Superior temporal gyrus (tissue), 1 donor: Measurements from ENCODE around the gene ODC1.

Experiments
- DNase-seq: peaks from one replicate; pipeline ENCODE4 v3.0.0-alpha.2; 2016; ENCODE audit errors: extremely low spot score

The ODC1 gene

GRCh38 chr2:10415048-10415447 is 33.1 kb downstream of the ODC1 start:
- no peak for DNase-seq

GRCh38 chr2:10414591-10414990 is 33.5 kb downstream of the ODC1 start:
- DNase-seq = no peak

GRCh38 chr2:10413991-10414451 is 34.1 kb downstream of the ODC1 start:
- no peak for DNase-seq

GRCh38 chr2:10413503-10413902 is 34.6 kb downstream of the ODC1 start:
- DNase-seq = no peak

DNA sequence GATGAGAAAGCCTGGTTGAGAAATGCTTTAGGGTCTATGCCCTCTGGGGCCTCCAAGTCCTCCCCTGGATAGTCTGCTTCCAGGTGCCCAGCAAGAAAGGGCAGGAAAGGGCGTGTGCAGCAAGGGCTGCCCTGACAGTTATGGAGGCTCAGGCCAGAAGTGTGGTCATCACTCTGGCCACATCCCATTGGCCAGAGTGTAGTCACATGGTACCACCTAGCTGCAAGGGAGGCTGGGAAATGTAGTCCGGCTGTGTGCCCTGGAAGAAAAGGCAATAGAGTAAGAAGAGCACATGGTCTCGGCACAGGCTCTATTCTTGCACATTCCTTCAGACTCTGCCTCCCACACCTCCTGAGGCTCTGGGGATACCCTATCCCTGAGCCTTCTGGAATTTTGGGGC is 35.7 kb downstream of the ODC1 start:
- no peak for DNase-seq

DNA sequence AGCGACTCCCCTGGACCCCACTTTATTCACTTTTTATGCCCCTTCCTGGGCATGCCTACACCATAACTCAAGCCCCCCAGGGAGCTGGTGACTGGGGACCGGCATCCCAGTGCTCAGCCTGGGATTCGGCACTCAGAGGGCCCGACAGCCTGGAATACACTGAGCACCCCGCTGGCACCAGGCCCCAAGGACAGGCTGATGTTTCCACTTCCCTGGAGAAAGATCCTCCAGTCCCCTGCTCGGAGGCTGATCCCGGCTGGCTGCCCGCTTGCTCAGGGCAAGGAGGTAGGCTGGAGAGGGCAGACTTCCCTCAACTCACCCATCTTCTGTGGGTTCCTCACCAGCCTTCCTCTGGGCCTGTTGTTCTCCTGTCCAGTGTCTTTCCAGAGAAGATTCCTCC is 36.6 kb downstream of the ODC1 start:
- no peak for DNase-seq

DNA sequence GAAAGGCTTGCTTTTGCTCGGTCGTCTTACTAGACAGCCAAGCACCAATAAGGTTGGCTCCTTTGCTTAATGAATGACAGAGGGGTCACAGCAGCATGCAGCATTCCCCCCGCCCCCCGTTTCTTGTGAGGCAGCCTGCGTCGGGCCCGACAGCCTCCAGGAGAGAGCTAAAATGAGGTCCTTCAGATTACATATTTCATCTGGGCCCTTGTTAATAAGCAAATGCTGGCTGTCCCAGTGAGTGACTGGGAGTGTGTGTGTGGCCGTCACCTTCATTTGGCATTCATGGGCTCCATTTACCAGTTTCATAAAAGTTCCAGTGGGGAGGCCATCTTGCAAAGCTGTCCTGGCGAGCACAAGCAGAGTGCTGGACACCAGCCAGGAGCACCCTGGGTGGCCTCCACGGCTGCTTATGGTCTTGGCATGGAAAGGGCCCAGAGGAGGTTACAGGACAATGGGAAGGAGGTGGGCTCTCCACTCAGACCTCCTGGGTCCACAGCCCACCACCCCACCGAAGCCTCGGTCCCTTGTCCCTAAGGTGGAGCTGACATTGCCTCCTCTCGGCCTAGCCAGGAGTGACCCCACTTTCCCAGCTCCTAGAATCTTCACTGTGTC is 37.2 kb downstream of the ODC1 start:
- DNase-seq = no peak

DNA sequence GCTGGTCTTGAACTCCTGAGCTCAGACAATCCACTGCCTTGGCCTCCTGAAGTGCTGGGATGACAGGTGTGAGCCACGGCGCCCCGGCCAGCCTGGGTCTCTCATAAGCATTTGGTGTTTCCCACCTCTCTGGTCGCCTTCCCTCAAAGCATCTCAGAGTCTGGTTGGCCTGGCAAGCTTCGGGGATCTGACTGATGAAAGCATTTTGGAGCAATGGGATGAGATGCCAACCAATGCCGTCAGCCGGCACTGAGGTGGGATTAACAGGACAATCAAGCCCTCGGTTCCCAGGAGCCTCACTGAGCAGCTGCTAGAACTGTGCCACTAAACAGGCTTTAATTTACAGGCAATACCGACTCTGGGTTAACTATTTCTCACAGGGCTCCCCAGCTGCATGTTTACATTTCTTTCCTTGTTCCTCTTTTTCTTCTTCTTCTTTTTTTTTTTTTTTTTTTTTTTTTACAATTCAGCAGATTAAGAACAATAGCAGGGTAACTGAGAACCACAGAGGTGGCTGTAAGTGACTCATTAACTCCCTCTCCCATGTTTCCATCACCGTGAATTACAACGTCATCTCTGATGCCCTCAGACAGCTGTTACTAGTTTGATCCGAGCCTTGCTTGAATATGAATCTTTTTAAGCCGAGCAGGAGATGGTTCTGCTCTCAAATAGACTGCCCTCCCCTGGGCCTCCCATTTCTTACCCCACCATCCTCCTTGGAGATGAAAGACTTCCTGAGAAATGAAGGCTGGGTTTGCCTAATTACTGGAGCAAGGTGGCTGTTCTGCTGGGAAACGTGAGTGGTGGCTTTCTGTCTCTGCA is 37.9 kb downstream of the ODC1 start:
- DNase-seq = no peak

GRCh38 chr2:10408649-10409579 is 39.2 kb downstream of the ODC1 start:
- peak; percentile 87 for DNase-seq

- no peak for DNase-seq
Observed at GRCh38 chr2:10407841-10408648, 40.1 kb downstream of the ODC1 start.

DNA sequence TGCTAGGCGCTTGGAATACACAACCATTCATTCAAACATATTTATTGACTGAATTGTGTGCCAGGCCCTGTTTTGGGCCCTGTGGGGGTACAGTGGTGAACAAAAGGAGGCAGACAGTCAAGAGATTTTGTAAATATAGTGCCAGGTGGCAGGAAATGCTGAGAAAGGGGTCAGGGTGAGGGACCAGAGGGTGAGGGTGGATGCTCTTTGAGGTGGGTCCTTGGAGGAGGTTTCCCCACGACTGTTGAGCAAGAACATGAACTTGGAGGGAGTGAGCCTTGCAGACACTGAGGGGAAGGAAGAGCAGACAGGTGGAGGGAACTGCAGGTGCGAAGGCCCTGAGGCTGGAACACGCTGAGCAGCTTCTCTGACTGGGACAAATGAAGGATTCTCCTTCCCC is 40.7 kb downstream of the ODC1 start:
- DNase-seq = no peak

GRCh38 chr2:10406491-10407188 is 41.5 kb downstream of the ODC1 start:
- no peak for DNase-seq

GRCh38 chr2:10406016-10406415 is 42.1 kb downstream of the ODC1 start:
- no peak for DNase-seq

DNA sequence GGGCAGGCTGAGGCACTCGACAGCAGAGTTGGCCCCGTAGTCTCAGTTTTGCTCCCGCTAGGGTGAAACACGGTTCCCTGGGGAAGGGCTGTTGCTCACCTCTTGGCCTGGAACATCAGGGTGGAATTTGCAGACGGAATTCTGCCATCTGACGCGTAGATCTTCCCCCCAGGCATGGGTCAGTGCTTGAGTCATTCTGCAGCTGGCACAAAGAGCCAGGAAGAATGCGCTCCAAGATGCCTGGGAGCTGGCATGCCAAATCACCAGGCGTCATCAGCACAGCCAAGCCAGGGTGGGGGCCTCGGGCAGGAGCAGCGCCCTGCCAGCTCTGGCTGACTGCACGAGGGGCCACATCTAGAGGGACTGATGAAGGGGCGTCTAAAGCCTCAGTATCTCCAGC is 42.7 kb downstream of the ODC1 start:
- DNase-seq = no peak

GRCh38 chr2:10404324-10405143 is 43.6 kb downstream of the ODC1 start:
- DNase-seq = no peak

DNA sequence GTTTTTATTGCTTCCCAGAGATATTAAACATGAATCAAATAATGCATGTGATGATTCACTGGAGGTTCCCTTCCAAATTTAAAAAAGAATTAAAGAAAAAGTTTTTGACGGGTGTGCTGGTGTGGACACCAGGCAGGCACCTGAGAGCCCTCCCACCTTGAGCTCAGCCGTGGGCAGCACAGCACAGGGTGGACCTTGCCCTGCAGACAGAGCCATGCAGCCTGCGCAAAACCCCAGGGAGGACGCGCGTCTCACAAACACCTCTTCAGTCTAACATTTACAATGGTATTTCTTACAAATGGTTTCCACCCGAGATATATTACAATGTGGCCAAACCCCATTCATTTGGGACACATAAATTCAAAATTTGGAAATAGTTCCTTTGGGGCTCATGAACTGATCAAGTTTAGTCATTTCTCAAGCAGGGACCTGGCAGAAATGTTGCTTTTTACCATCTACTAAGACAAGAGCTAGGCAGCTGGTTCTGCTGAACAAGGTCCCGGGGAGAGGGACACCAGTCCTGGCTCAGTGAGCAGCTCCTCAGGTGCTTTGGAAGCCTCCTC is 45.4 kb downstream of the ODC1 start:
- DNase-seq = no peak

DNA sequence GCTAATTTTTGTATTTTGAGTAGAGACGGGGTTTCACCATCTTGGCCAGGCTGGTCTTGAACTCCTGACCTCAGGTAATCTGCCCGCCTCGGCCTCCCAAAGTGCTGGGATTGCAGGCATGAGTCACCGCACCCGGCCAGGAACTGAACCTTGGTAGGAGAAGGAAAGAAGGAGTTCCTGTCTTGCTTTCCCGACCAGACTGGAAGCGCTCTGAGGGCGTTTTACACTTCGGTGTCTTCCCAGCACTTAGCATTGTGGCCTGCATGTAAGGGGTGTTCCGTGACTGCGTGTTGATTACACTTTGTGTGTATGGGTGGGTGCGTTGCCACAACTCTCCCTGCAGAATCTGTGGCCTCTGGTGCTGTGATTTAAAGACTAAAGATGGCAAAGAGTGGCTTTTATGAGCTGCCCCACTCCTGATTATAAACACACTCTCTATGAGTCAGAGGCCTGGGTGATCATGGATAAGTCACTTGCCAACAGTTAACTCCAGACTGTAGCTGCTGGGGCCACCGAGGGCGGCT is 46.0 kb downstream of the ODC1 start:
- no peak for DNase-seq

GRCh38 chr2:10400978-10401951 is 46.9 kb downstream of the ODC1 start:
- no peak for DNase-seq
